ENCODE measurements around the gene CS.
A peak's percentile ranks its signal among the peaks of the same experiment; 100 is the strongest.
"Not testable (repeated sequence)": the region's sequence is repeated elsewhere in the genome, so short reads cannot be mapped to it uniquely, and the experiment has no call there.

The CS gene

DNA sequence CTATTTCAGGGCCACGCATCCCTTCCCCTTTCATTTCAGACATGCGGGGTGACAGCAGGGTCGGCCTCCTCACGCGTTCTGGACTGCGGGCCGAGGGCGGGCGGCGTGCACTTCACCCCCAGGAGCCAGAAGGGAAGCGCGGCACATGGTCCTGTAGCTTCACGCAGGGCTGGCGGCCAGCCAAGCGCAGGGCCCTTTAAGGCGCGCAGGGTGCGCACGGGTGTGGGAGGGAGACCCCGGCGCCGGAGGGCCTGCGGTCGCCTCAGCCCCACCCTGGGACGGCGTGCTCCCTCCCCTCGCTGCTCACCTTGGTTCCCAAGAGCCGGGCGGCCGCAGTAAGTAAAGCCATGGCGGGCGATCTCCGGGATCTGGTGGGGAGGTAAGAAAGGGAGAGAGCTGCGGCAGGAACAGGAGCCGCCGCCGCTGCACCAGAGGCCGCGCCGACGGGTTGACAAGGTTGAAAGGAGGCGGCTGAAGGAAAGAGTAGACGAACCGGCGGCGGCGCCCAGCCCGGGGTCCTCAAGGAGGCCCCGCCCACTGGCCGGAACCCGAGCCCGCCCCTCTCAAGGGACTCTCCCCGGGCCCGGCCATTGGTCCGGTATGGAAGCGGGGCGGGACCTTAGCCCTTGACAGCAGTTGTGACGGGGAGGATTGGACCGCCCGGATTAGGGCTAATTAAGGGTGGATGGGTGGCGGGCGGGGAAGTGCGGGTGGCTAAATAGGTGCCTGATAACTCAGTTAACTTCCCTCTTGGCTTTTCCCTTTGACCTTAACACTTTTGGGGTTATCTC lies at the start of gene CS:
Gene CS, minus strand, starts transcription at position 478 of the 791 bp plus-strand sequence. Its CDS starts 129 bp downstream, at position 349.
- DNase-seq (ENCODE audit: low spot score): peak; percentile 99

DNA sequence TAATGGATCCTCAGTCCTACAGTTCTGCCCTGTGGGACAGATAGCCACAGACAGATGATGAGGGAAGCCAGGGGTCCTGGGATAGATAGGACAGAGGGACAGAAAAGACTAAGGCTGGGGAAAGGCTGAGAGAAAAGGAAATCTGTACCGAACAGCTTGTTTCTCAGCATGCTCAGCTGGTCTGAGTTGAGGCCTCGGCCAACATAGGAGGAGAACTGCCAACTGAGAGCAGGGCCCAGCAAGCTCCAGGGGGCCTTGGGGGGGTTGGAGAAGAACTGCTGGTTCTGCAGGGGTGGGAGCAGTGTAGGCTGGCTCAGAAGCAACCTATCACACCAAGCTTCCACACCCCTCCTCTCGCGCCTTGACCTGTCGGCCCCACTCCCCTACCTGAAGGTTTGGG lies 48.6 kb upstream of the CS start:
- DNase-seq (ENCODE audit: low spot score): no peak

GRCh38 chr12:56347255-56347654 lies 47.1 kb upstream of the CS start:
- not testable (repeated sequence) for DNase-seq (ENCODE audit: low spot score)

DNA sequence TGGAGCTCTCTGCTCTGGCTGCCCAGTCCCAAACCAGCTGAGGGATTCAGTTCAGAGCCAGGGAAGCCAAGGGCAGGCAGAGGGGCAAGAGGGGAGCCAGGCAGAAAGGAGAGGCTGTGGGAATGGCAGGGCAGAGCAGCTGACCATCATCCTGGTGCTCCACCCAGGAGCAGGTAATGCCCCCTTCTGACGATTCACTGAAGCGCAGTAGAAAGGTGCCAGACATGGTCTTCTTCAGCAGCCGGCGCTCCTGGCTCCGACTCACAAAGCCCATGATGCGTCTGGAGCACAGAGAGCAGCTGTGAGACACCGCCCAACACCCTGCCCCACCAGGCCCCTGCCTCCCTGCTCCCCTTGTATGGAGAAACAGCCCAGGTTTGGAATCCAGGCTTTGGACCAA lies 46.5 kb upstream of the CS start:
- no peak for DNase-seq (ENCODE audit: low spot score)

DNA sequence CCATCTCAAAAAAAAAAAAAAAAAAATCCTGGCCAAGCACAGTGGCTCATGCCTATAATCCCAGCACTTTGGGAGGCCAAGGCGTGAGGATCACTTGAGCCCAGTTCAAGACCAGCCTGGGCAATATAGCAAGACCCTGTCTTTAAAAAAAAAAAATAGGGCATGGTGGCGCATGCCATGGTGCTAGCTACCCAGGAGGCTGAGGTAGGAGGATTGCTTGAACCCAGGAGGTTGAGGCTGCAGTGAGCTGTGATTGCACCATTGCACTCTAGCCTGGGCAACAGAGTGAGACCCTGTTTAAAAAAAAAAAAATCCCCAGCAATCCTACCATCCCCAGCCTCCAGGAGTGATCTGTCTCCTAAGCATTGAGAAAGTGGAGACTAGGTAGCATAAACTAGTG lies 42.2 kb upstream of the CS start:
- DNase-seq (ENCODE audit: low spot score): not testable (repeated sequence)

DNA sequence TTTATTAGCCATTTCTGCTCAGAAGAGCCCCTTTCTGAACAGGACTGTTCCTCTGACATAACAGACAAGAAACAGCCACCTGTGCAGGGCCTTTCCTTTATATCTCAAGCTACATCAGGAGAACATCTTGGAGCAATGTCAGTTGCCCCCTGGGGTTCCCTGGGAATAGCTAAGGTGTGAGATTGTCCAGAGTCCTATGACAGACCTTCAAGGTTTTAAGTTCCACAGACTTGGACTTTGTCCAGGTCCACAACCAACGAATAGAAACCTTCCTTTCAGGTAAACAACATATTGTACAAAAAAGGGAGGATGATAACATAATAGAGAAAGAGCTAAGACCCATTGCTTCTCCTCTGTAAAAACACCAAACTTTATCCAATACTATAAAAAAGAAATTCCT lies 41.5 kb upstream of the CS start:
- DNase-seq (ENCODE audit: low spot score): no peak

- DNase-seq (ENCODE audit: low spot score): no peak
These were observed 39.0 kb upstream of the CS start for GRCh38 chr12:56339158-56339422.

DNA sequence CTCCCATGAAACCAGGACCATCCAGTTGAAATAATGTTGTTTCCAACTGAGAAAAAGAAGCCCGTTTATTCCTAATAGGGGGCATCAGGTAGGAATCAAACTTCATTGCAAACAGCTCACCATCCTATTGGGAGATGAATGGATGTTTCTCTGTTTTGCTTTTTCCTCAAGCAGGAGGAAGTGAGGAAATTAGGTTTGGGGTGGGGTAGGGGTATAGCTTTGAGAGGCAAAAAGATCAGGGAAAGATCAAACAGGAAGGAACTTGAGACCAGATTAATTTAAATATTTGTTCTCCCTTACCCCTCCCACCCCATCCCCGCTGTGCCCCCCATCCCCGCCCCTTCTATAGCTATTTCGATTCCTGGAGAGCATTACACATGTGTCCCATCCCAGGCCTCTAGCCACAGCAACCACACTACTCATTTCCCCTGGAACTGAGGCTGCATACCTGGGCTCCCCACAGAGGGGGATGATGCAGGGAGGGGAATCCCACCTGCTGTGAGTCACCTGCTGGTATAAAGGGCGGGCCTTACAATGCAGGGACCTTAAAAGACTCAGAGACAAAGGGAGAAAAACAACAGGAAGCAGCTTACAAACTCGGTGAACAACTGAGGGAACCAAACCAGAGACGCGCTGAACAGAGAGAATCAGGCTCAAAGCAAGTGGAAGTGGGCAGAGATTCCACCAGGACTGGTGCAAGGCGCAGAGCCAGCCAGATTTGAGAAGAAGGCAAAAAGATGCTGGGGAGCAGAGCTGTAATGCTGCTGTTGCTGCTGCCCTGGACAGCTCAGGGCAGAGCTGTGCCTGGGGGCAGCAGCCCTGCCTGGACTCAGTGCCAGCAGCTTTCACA lies 38.4 kb upstream of the CS start, which contains the start of gene IL23A:
Gene IL23A, plus strand, starts transcription at position 577 of the 850 bp plus-strand sequence. Its CDS starts 161 bp downstream, at position 738.
- DNase-seq (ENCODE audit: low spot score): no peak

- no peak for DNase-seq (ENCODE audit: low spot score)
These were observed 37.7 kb upstream of the CS start for GRCh38 chr12:56337753-56338251.

GRCh38 chr12:56336361-56337167 lies 36.4 kb upstream of the CS start:
- no peak for DNase-seq (ENCODE audit: low spot score)

DNA sequence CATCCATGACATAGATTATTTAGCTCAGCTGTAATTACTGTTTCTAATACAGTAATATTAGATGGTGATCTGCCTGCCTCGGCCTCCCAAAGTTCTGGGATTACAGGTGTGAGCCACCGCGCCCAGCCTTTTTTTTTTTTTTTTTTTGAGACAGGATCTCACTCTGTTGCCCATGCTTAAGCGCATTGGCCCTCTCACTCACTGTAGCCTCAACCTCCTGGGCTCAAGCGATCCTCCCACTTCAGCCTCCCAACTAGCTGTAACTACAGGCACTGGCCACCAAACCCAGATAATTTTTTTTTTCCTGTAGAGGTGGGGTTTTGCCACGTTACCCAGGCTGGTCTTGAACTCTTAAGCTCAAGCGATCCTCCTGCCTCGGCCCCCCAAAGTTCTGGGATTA lies 35.4 kb upstream of the CS start:
- not testable (repeated sequence) for DNase-seq (ENCODE audit: low spot score)

DNA sequence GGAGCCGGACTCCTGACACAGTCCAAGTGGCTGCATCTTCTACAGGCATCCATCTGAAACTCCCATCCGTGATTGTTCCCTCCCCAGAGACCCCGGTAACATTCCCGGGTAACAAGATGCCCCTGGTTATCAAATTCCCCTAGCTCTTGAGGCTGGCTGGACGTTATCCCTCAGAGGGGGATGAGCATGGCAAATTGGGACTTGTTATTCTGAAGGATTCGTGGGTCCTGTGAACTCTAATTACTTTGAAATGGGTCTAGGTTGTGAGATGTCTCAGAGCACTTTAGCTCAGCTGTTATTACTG lies 34.3 kb upstream of the CS start:
- no peak for DNase-seq (ENCODE audit: low spot score)

- peak; percentile 99 for DNase-seq (ENCODE audit: low spot score)
These were observed 33.8 kb upstream of the CS start, which contains the start of gene PAN2 for GRCh38 chr12:56333679-56334489. PAN2 (minus strand) TSS chr12:56334000; CDS start chr12:56333094, 906 bp downstream.

DNA sequence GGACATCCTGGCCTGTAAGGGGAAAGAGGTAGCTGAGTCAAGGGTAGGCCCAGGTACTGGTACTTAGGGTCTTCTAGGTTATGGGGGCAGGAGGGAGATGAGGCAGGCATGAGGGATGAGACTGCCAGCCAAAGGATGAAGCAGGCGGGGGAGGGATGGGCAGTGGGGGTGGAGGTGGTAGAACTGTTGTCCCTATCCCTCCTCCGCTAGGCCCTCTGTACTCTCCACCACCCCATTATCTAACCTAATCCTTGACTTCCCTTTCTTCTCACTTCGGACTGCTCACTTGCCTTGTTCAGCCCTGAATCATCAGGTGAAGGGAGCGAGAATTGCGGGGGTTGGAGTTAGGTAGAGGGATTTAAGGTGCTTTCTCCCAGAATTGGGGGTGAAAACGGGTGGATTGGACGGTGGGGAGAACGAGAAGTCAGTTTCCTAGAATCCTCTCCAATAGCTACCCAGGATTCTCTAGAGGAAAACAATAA lies 33.1 kb upstream of the CS start:
- no peak for DNase-seq (ENCODE audit: low spot score)

- no peak for DNase-seq (ENCODE audit: low spot score)
These were observed 32.5 kb upstream of the CS start for GRCh38 chr12:56332512-56333196.

- DNase-seq (ENCODE audit: low spot score): no peak
These were observed 30.9 kb upstream of the CS start for GRCh38 chr12:56330936-56331490.

- no peak for DNase-seq (ENCODE audit: low spot score)
These were observed 26.4 kb upstream of the CS start for GRCh38 chr12:56326533-56326932.

DNA sequence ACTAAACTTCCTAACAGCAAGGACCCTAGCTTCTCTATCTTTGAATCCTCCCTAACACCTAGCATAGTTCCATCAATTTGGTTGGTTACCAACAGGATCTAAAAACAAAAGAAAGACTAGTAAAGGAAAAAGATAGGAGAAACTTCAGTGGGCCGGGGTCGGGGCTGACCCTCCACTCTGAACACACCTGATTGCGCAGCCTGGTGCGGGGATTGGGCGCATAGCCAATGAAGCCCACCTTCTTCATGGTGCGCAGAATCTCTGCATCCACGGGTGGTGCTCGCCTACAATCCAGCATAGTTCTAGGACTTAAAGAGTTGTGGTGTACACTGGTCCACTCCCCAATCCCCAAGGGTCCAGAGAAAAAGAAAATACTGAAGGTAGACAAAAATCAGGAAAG lies 26.0 kb upstream of the CS start:
- no peak for DNase-seq (ENCODE audit: low spot score)

DNA sequence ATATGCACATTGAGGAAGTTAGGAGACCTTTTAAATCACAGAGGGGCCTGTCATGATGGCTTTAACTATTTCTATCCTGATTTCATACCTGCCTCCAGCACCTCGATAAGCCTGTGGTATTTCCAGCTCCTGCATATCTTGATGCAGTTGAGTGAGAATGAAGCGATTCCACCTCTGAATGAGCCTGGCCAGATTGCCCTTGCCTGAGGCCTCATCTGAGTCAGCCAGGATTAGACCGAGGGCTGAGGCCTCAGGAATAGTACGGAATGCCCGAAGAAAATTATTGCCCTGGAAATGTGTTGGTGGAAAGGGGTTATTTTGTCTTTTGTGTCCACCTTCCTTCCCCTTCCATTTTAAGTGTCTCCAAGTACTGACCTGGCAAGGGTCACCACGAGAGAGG lies 24.1 kb upstream of the CS start:
- no peak for DNase-seq (ENCODE audit: low spot score)

DNA sequence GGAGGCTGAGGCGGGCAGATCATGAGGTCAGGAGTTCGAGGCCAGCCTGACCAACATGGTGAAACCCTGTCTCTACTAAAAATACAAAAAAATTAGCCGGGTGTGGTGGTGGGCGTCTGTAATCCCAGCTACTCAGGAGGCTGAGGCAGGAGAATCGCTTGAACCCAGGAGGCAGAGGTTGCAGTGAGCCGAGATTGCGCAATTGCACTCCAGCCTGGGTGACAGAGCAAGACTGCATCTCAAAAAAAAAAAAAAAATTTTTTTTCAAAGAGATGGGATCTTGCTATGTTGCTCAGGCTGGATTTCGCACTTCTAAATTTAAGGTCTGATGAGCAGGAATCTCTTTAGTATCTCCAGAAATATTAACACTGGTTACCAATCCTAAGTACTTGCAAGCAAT lies 21.5 kb upstream of the CS start:
- not testable (repeated sequence) for DNase-seq (ENCODE audit: low spot score)
